GM18519 (cell line): Measurements from ENCODE around the gene THOC2.
"Not testable (repeated sequence)": the region's sequence is repeated elsewhere in the genome, so short reads cannot be mapped to it uniquely, and the experiment has no call there.

Source experiments
- ATAC-seq: cut with Tn5 transposase; IDR thresholded peaks from one replicate; pipeline ENCODE4 v1.9.1; 2021; ENCODE audit warnings: mild to moderate bottlenecking, moderate library complexity; ENCODE audit not compliant: unreplicated experiment, low FRiP score

Gene THOC2

GRCh38 chrX:123600181-123600580 is 132.7 kb downstream of the THOC2 start:
- no peak for ATAC-seq

- peak; percentile 54 for ATAC-seq
Measured at GRCh38 chrX:123590842-123591486, 141.9 kb downstream of the THOC2 start.

- ATAC-seq: no peak
Measured at GRCh38 chrX:123588723-123589122, 144.1 kb downstream of the THOC2 start.

- ATAC-seq: peak; percentile 53
Measured at GRCh38 chrX:123581586-123581985, 151.3 kb downstream of the THOC2 start.

GRCh38 chrX:123580792-123581191 is 152.1 kb downstream of the THOC2 start:
- no peak for ATAC-seq

- not testable (repeated sequence) for ATAC-seq
Measured at GRCh38 chrX:123574027-123574426, 158.8 kb downstream of the THOC2 start.

GRCh38 chrX:123570011-123570590 is 162.8 kb downstream of the THOC2 start:
- ATAC-seq: no peak

- ATAC-seq: no peak
Measured at GRCh38 chrX:123563167-123563566, 169.7 kb downstream of the THOC2 start.

- no peak for ATAC-seq
Measured at GRCh38 chrX:123562342-123563146, 170.3 kb downstream of the THOC2 start.

GRCh38 chrX:123561439-123562215 is 171.2 kb downstream of the THOC2 start:
- no peak for ATAC-seq

GRCh38 chrX:123550829-123551228 is 182.0 kb downstream of the THOC2 start:
- ATAC-seq: no peak
